ENCODE measurements around the gene SLC2A14. TPM values are rescaled to one million over a fixed set of nuclear protein-coding genes. Genes with fewer than 3 reads are reported as not detected.
"Not testable (repeated sequence)": the region's sequence is repeated elsewhere in the genome, so short reads cannot be mapped to it uniquely, and the experiment has no call there.

SLC2A14 gene
- total and polyA plus RNA-seq, 5 donors from 2014 or later = 0.25 to 1.6 TPM; not detected in 3

DNA sequence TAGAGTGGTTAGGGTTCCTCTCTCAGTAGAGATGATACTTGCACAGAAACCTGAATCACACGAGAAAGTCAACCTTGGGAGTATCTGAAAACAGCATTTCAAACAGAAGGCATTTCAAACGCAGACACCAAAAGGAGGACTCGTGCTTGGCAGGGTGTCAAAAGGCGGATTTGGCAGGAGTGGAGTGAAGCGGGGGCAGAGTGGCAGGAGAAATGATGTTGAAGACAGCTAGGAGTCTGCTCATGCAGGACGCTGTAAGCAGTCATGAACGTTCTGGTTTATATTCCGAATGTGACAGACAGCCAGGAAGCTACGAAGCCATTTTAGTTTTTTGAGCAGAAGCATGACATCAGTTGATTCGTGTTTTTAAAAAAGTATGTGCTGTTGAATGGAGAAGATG, 33.5 kb downstream of the SLC2A14 start:
- not testable (repeated sequence) for DNase-seq; H3K27ac Mint-ChIP-seq; H3K4me3 ChIP-seq (ENCODE audit: low read depth, low read length); H3K4me1 ChIP-seq (ENCODE audit: control insufficient read depth, insufficient read depth, low read length, poor library complexity, severe bottlenecking); H3K4me1 Mint-ChIP-seq; H3K27me3 ChIP-seq (ENCODE audit: control insufficient read depth, insufficient read depth, low read length); H3K9me3 ChIP-seq (ENCODE audit: control insufficient read depth in 2 of 2, low read length in 2 of 2); H3K27ac ChIP-seq (ENCODE audit: insufficient read depth, low read length, poor library complexity, severe bottlenecking); ATAC-seq (ENCODE audit: low read depth in 2 of 2); H3K36me3 ChIP-seq (ENCODE audit: control insufficient read depth, insufficient read depth, low read length); H3K36me3 Mint-ChIP-seq; H3K9me3 Mint-ChIP-seq; H3K4me3 Mint-ChIP-seq
- H3K27me3 Mint-ChIP-seq = peaks cover 15% of the 10 kb centered on the region

DNA sequence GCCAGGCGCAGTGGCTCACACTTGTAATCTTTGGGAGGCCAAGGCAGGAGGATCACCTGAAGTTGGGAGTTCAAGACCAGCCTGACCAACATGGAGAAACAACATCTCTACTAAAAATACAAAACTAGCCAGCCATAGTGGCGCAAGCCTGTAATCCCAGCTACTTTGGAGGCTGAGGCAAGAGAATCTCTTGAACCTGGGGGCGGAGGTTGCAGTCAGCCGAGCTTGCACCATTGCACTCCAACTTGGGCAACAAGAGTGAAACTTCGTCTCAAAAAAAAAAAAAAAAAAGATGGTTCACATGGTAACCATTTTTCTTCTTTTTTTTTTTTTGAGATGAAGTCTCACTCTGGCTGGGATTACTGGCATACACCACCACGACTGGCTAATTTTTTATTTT, 35.3 kb downstream of the SLC2A14 start:
- Histone ChIP-seq H3K9me3 (ENCODE audit: control insufficient read depth in 2 of 2, low read length in 2 of 2) (no peaks in the 10 kb centered on the region), H3K4me3 (ENCODE audit: low read depth, low read length) (no peak overlapping the region), H3K27me3 (ENCODE audit: control insufficient read depth, insufficient read depth, low read length) (peaks cover 2% of the 10 kb centered on the region), H3K27ac (ENCODE audit: insufficient read depth, low read length, poor library complexity, severe bottlenecking) (no peak overlapping the region), H3K4me1 (ENCODE audit: control insufficient read depth, insufficient read depth, low read length, poor library complexity, severe bottlenecking) (no peaks in the 10 kb centered on the region), H3K36me3 (ENCODE audit: control insufficient read depth, insufficient read depth, low read length) (no peaks in the 10 kb centered on the region)
- Mint-ChIP-seq H3K27ac (no peak overlapping the region), H3K4me3 (no peak overlapping the region), H3K9me3 (no peaks in the 10 kb centered on the region), H3K4me1 (no peaks in the 10 kb centered on the region), H3K36me3 (no peaks in the 10 kb centered on the region), H3K27me3 (peaks cover 19% of the 10 kb centered on the region)
- ATAC-seq (ENCODE audit: low read depth in 2 of 2) (no peak), DNase-seq (no peak)

- Histone ChIP-seq H3K27ac (ENCODE audit: insufficient read depth, low read length, poor library complexity, severe bottlenecking) (no peak overlapping the region), H3K4me3 (ENCODE audit: low read depth, low read length) (no peak overlapping the region)
- peaks cover 21% of the 10 kb centered on the region for H3K27me3 Mint-ChIP-seq
Observed at GRCh38 chr12:7835766-7836165, 36.9 kb downstream of the SLC2A14 start.

GRCh38 chr12:7835116-7835515, 37.6 kb downstream of the SLC2A14 start:
- Histone ChIP-seq H3K4me1 (ENCODE audit: control insufficient read depth, insufficient read depth, low read length, poor library complexity, severe bottlenecking) (no peaks in the 10 kb centered on the region), H3K4me3 (ENCODE audit: low read depth, low read length) (no peak overlapping the region), H3K9me3 (ENCODE audit: control insufficient read depth in 2 of 2, low read length in 2 of 2) (no peaks in the 10 kb centered on the region), H3K27ac (ENCODE audit: insufficient read depth, low read length, poor library complexity, severe bottlenecking) (no peak overlapping the region), H3K27me3 (ENCODE audit: control insufficient read depth, insufficient read depth, low read length) (no peaks in the 10 kb centered on the region), H3K36me3 (ENCODE audit: control insufficient read depth, insufficient read depth, low read length) (no peaks in the 10 kb centered on the region)
- Mint-ChIP-seq H3K4me1 (peaks cover 0 to 3% (median 0%) of the 10 kb centered on the region in 4 donors), H3K27me3 (peaks cover 21% of the 10 kb centered on the region), H3K4me3 (no peak overlapping the region), H3K9me3 (no peaks in the 10 kb centered on the region), H3K27ac (no peak overlapping the region), H3K36me3 (no peaks in the 10 kb centered on the region)
- ATAC-seq (ENCODE audit: low read depth in 2 of 2) (no peak), DNase-seq (no peak)

More at GRCh38 chr12:7835766-7836165, 36.9 kb downstream of the SLC2A14 start:
- H3K9me3 Mint-ChIP-seq = no peaks in the 10 kb centered on the region
- no peak overlapping the region for H3K4me3 Mint-ChIP-seq
- peaks cover 0 to 3% (median 0%) of the 10 kb centered on the region in 4 donors for H3K4me1 Mint-ChIP-seq
- no peaks in the 10 kb centered on the region for H3K36me3 Mint-ChIP-seq
- ATAC-seq (ENCODE audit: low read depth in 2 of 2) (no peak), DNase-seq (no peak)
- Histone ChIP-seq H3K9me3 (ENCODE audit: control insufficient read depth in 2 of 2, low read length in 2 of 2) (no peaks in the 10 kb centered on the region), H3K27me3 (ENCODE audit: control insufficient read depth, insufficient read depth, low read length) (peaks cover 2% of the 10 kb centered on the region), H3K36me3 (ENCODE audit: control insufficient read depth, insufficient read depth, low read length) (no peaks in the 10 kb centered on the region), H3K4me1 (ENCODE audit: control insufficient read depth, insufficient read depth, low read length, poor library complexity, severe bottlenecking) (no peaks in the 10 kb centered on the region)
- H3K27ac Mint-ChIP-seq = peak overlapping the region in 1 of 3 donors; percentile 24

DNA sequence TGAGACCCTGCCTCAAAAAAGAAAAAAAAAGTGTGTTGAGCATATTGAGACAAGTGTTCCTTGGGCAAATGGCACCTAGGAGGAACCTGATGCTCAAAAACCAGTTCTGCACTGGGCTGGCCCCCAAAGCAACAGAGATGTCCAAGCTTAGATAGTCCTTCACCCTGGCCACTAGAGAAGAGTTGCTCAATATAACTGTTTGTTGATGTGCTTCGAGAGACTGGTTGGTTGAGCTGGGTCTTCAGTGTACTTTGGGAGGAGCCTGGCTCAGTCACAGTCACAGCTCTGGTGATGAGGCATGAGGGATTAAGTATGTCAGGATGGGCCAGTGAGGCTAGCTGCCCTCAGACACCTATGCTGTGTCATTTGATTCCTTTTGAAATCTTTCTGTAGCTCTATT, 38.0 kb downstream of the SLC2A14 start:
- H3K27me3 Mint-ChIP-seq = peaks cover 21% of the 10 kb centered on the region
- no peaks in the 10 kb centered on the region for H3K9me3 Mint-ChIP-seq
- DNase-seq = no peak
- no peak for ATAC-seq (ENCODE audit: low read depth in 2 of 2)
- H3K4me3 Mint-ChIP-seq = no peak overlapping the region
- Histone ChIP-seq H3K4me1 (ENCODE audit: control insufficient read depth, insufficient read depth, low read length, poor library complexity, severe bottlenecking) (no peaks in the 10 kb centered on the region), H3K4me3 (ENCODE audit: low read depth, low read length) (no peak overlapping the region), H3K27ac (ENCODE audit: insufficient read depth, low read length, poor library complexity, severe bottlenecking) (no peak overlapping the region), H3K9me3 (ENCODE audit: control insufficient read depth in 2 of 2, low read length in 2 of 2) (no peaks in the 10 kb centered on the region), H3K36me3 (ENCODE audit: control insufficient read depth, insufficient read depth, low read length) (no peaks in the 10 kb centered on the region), H3K27me3 (ENCODE audit: control insufficient read depth, insufficient read depth, low read length) (no peaks in the 10 kb centered on the region)
- peaks cover 0 to 3% (median 0%) of the 10 kb centered on the region in 4 donors for H3K4me1 Mint-ChIP-seq
- no peak overlapping the region for H3K27ac Mint-ChIP-seq
- no peaks in the 10 kb centered on the region for H3K36me3 Mint-ChIP-seq

- H3K4me3 ChIP-seq (ENCODE audit: low read depth, low read length) = no peak overlapping the region
- H3K4me1 ChIP-seq (ENCODE audit: control insufficient read depth, insufficient read depth, low read length, poor library complexity, severe bottlenecking) = no peaks in the 10 kb centered on the region
- Mint-ChIP-seq H3K36me3 (no peaks in the 10 kb centered on the region), H3K27me3 (peaks cover 21% of the 10 kb centered on the region), H3K4me1 (peaks cover 0 to 3% (median 0%) of the 10 kb centered on the region in 4 donors), H3K9me3 (no peaks in the 10 kb centered on the region), H3K4me3 (no peak overlapping the region), H3K27ac (no peak overlapping the region)
- no peaks in the 10 kb centered on the region for H3K27me3 ChIP-seq (ENCODE audit: control insufficient read depth, insufficient read depth, low read length)
- ATAC-seq (ENCODE audit: low read depth in 2 of 2) (no peak), DNase-seq (no peak)
- H3K36me3 ChIP-seq (ENCODE audit: control insufficient read depth, insufficient read depth, low read length) = no peaks in the 10 kb centered on the region
- no peak overlapping the region for H3K27ac ChIP-seq (ENCODE audit: insufficient read depth, low read length, poor library complexity, severe bottlenecking)
- H3K9me3 ChIP-seq (ENCODE audit: control insufficient read depth in 2 of 2, low read length in 2 of 2) = no peaks in the 10 kb centered on the region
Observed at GRCh38 chr12:7833831-7834230, 38.9 kb downstream of the SLC2A14 start.

DNA sequence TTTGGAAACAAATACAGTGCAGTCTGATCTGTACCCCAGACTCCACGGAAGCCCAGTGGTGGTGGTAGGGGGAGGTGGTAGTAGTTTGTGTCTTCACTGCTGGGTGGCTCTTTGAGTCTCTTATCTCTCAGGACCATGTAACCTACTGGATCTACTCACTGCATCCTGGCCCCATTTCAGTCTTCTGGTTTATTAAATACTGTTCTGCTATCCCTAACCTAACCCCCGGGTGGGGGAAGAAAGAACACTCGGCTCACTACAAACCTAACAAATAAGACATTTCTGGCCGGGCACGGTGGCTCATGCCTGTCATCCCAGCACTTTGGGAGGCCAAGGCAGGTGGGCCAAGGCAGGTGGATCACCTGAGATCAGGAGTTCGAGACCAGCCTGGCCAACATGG, 39.5 kb downstream of the SLC2A14 start:
- H3K27me3 ChIP-seq (ENCODE audit: control insufficient read depth, insufficient read depth, low read length); H3K4me1 ChIP-seq (ENCODE audit: control insufficient read depth, insufficient read depth, low read length, poor library complexity, severe bottlenecking); ATAC-seq (ENCODE audit: low read depth in 2 of 2); H3K9me3 ChIP-seq (ENCODE audit: control insufficient read depth in 2 of 2, low read length in 2 of 2); H3K4me3 ChIP-seq (ENCODE audit: low read depth, low read length); DNase-seq; H3K4me3 Mint-ChIP-seq; H3K36me3 ChIP-seq (ENCODE audit: control insufficient read depth, insufficient read depth, low read length); H3K27ac ChIP-seq (ENCODE audit: insufficient read depth, low read length, poor library complexity, severe bottlenecking); H3K27ac Mint-ChIP-seq; H3K9me3 Mint-ChIP-seq; H3K4me1 Mint-ChIP-seq; H3K36me3 Mint-ChIP-seq: not testable (repeated sequence)
- peaks cover 18% of the 10 kb centered on the region for H3K27me3 Mint-ChIP-seq

GRCh38 chr12:7832059-7832696, 40.5 kb downstream of the SLC2A14 start:
- DNase-seq (peak in 2 of 3 donors; percentile 13 to 51), ATAC-seq (ENCODE audit: low read depth in 2 of 2) (peak in 1 of 2 donors; percentile 60)
- no peaks in the 10 kb centered on the region for H3K9me3 ChIP-seq (ENCODE audit: control insufficient read depth in 2 of 2, low read length in 2 of 2)
- no peaks in the 10 kb centered on the region for H3K36me3 Mint-ChIP-seq
- H3K9me3 Mint-ChIP-seq = no peaks in the 10 kb centered on the region
- H3K27me3 Mint-ChIP-seq = peaks cover 24% of the 10 kb centered on the region
- no peak overlapping the region for H3K4me3 Mint-ChIP-seq
- no peaks in the 10 kb centered on the region for H3K27me3 ChIP-seq (ENCODE audit: control insufficient read depth, insufficient read depth, low read length)
- no peaks in the 10 kb centered on the region for H3K36me3 ChIP-seq (ENCODE audit: control insufficient read depth, insufficient read depth, low read length)
- no peak overlapping the region for H3K27ac Mint-ChIP-seq
- H3K4me3 ChIP-seq (ENCODE audit: low read depth, low read length) = no peak overlapping the region
- H3K4me1 ChIP-seq (ENCODE audit: control insufficient read depth, insufficient read depth, low read length, poor library complexity, severe bottlenecking) = no peaks in the 10 kb centered on the region
- H3K27ac ChIP-seq (ENCODE audit: insufficient read depth, low read length, poor library complexity, severe bottlenecking) = no peak overlapping the region
- peaks cover 0 to 3% (median 0%) of the 10 kb centered on the region in 4 donors for H3K4me1 Mint-ChIP-seq
